ENCODE data around the gene DSCAML1.

DSCAML1 gene

GRCh38 chr11:117724621-117725020, 72.4 kb downstream of the DSCAML1 start:
- H3K27me3 ChIP-seq (ENCODE audit: control insufficient read depth, insufficient read depth, low read length), result peaks cover 11% of the 10 kb centered on the region
- H3K4me1 ChIP-seq (ENCODE audit: control insufficient read depth, insufficient read depth, low read length), result no peaks in the 10 kb centered on the region
- H3K9ac ChIP-seq (ENCODE audit: low read depth, low read length), result no peak overlapping the region
- H3K9me3 ChIP-seq (replicated peaks; ENCODE audit: low read length), result no peaks in the 10 kb centered on the region
- no peaks in the 10 kb centered on the region for H3K36me3 ChIP-seq (ENCODE audit: insufficient read depth, low read length)
- no peak overlapping the region for H3K4me2 ChIP-seq (ENCODE audit: low read length)
- H3K4me3 ChIP-seq (ENCODE audit: low read length), result no peak overlapping the region

GRCh38 chr11:117724104-117724503, 72.9 kb downstream of the DSCAML1 start:
- no peaks in the 10 kb centered on the region for H3K36me3 ChIP-seq (ENCODE audit: insufficient read depth, low read length)
- no peaks in the 10 kb centered on the region for H3K4me1 ChIP-seq (ENCODE audit: control insufficient read depth, insufficient read depth, low read length)
- peaks cover 11% of the 10 kb centered on the region for H3K27me3 ChIP-seq (ENCODE audit: control insufficient read depth, insufficient read depth, low read length)
- H3K9ac ChIP-seq (ENCODE audit: low read depth, low read length), result no peak overlapping the region
- H3K9me3 ChIP-seq (replicated peaks; ENCODE audit: low read length), result no peaks in the 10 kb centered on the region
- no peak overlapping the region for H3K4me2 ChIP-seq (ENCODE audit: low read length)
- no peak overlapping the region for H3K4me3 ChIP-seq (ENCODE audit: low read length)

- no peak overlapping the region for H3K4me3 ChIP-seq (ENCODE audit: low read length)
- no peak overlapping the region for H3K4me2 ChIP-seq (ENCODE audit: low read length)
- no peaks in the 10 kb centered on the region for H3K4me1 ChIP-seq (ENCODE audit: control insufficient read depth, insufficient read depth, low read length)
- H3K9me3 ChIP-seq (replicated peaks; ENCODE audit: low read length), result no peaks in the 10 kb centered on the region
- no peaks in the 10 kb centered on the region for H3K36me3 ChIP-seq (ENCODE audit: insufficient read depth, low read length)
- no peak overlapping the region for H3K9ac ChIP-seq (ENCODE audit: low read depth, low read length)
- peaks cover 14% of the 10 kb centered on the region for H3K27me3 ChIP-seq (ENCODE audit: control insufficient read depth, insufficient read depth, low read length)
These were observed 73.6 kb downstream of the DSCAML1 start for GRCh38 chr11:117723277-117724024.

GRCh38 chr11:117722082-117722481, 74.9 kb downstream of the DSCAML1 start:
- no peak overlapping the region for H3K4me3 ChIP-seq (ENCODE audit: low read length)

DNA sequence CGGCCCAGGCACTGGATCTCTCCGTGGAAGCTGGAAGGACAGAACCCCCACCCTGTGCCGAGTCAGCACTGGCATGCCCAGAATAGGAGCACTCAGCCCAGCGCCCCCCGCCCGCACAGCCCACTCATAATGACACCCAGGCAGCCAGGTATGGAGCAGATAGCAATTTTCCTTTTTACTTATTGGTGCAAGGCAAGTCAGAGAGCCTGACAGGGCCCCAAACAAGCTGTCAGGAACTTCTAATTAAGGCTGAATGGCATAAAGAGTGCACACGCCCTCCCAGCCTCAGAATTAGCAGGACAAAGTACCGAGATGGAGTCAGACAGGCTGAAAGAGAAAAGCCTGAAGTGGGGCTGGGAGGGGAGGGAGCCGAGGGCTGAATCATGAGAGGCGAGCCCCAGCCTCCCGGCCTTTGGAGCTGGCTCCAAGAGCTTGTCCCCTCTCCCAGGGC, 76.9 kb downstream of the DSCAML1 start:
- no peaks in the 10 kb centered on the region for H3K9me3 ChIP-seq (replicated peaks; ENCODE audit: low read length)

More at GRCh38 chr11:117722082-117722481, 74.9 kb downstream of the DSCAML1 start:
- Histone ChIP-seq H3K4me2 (ENCODE audit: low read length) (no peak overlapping the region), H3K9me3 (replicated peaks; ENCODE audit: low read length) (no peaks in the 10 kb centered on the region), H3K36me3 (ENCODE audit: insufficient read depth, low read length) (no peaks in the 10 kb centered on the region), H3K4me1 (ENCODE audit: control insufficient read depth, insufficient read depth, low read length) (no peaks in the 10 kb centered on the region), H3K27me3 (ENCODE audit: control insufficient read depth, insufficient read depth, low read length) (peaks cover 14% of the 10 kb centered on the region), H3K9ac (ENCODE audit: low read depth, low read length) (no peak overlapping the region)

GRCh38 chr11:117719480-117719879, 77.5 kb downstream of the DSCAML1 start:
- H3K27me3 ChIP-seq (ENCODE audit: control insufficient read depth, insufficient read depth, low read length), result peaks cover 17% of the 10 kb centered on the region
- H3K9me3 ChIP-seq (replicated peaks; ENCODE audit: low read length), result no peaks in the 10 kb centered on the region
- H3K4me3 ChIP-seq (ENCODE audit: low read length), result no peak overlapping the region
- H3K36me3 ChIP-seq (ENCODE audit: insufficient read depth, low read length), result no peaks in the 10 kb centered on the region
- no peaks in the 10 kb centered on the region for H3K4me1 ChIP-seq (ENCODE audit: control insufficient read depth, insufficient read depth, low read length)
- no peak overlapping the region for H3K9ac ChIP-seq (ENCODE audit: low read depth, low read length)
- H3K4me2 ChIP-seq (ENCODE audit: low read length), result no peak overlapping the region

More for the DNA sequence above, 76.9 kb downstream of the DSCAML1 start:
- Histone ChIP-seq H3K27me3 (ENCODE audit: control insufficient read depth, insufficient read depth, low read length) (peaks cover 17% of the 10 kb centered on the region), H3K4me2 (ENCODE audit: low read length) (no peak overlapping the region), H3K4me1 (ENCODE audit: control insufficient read depth, insufficient read depth, low read length) (no peaks in the 10 kb centered on the region), H3K9ac (ENCODE audit: low read depth, low read length) (no peak overlapping the region), H3K36me3 (ENCODE audit: insufficient read depth, low read length) (no peaks in the 10 kb centered on the region), H3K4me3 (ENCODE audit: low read length) (no peak overlapping the region)

DNA sequence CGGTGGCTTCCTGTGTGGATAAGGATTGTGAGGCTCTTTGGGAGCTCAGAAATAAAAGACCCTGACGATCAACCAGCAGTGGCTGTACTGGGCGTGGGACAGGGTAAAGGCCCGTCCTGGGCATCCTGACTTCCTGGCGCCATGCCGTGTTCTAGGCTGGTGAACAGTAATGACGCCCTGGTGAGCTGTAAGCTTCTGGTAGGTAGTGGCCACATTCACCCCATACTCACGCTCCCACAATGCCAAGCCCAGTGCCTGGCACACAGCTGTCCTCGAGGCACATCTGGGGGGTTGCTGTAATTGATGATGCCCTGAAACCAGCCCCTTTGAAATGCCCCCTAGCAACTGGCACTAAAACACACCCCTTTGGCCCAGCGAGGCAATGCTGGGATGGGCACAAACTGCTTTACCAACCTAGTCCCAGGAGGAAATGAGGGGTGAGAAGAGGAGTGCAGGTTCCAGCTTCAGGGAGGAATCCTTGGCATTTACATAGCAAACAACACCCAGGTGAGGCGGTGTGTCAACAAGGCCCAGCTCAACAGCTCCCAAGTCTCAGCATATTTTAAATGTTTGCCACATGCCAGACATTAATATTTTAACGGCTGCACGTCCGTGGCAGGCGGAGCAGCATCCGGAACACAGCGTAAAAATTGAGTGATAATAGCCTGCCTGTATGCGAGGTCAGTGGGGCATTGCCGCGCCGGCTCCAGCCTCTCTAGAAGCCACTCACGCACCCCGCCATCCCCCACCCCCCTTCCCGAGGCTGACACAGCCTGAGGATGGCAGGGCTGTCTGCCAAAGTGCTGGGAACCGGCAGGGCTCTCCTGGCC, 79.3 kb downstream of the DSCAML1 start:
- Histone ChIP-seq H3K27me3 (ENCODE audit: control insufficient read depth, insufficient read depth, low read length) (peaks cover 9% of the 10 kb centered on the region), H3K4me3 (ENCODE audit: low read length) (no peak overlapping the region), H3K4me2 (ENCODE audit: low read length) (no peak overlapping the region), H3K4me1 (ENCODE audit: control insufficient read depth, insufficient read depth, low read length) (no peaks in the 10 kb centered on the region), H3K36me3 (ENCODE audit: insufficient read depth, low read length) (no peaks in the 10 kb centered on the region), H3K9ac (ENCODE audit: low read depth, low read length) (no peak overlapping the region), H3K9me3 (replicated peaks; ENCODE audit: low read length) (no peaks in the 10 kb centered on the region)

GRCh38 chr11:117716521-117717440, 80.2 kb downstream of the DSCAML1 start:
- no peaks in the 10 kb centered on the region for H3K36me3 ChIP-seq (ENCODE audit: insufficient read depth, low read length)
- H3K9ac ChIP-seq (ENCODE audit: low read depth, low read length), result no peak overlapping the region
- no peak overlapping the region for H3K4me3 ChIP-seq (ENCODE audit: low read length)
- H3K4me1 ChIP-seq (ENCODE audit: control insufficient read depth, insufficient read depth, low read length), result no peaks in the 10 kb centered on the region
- no peak overlapping the region for H3K4me2 ChIP-seq (ENCODE audit: low read length)
- peaks cover 10% of the 10 kb centered on the region for H3K27me3 ChIP-seq (ENCODE audit: control insufficient read depth, insufficient read depth, low read length)
- H3K9me3 ChIP-seq (replicated peaks; ENCODE audit: low read length), result no peaks in the 10 kb centered on the region

DNA sequence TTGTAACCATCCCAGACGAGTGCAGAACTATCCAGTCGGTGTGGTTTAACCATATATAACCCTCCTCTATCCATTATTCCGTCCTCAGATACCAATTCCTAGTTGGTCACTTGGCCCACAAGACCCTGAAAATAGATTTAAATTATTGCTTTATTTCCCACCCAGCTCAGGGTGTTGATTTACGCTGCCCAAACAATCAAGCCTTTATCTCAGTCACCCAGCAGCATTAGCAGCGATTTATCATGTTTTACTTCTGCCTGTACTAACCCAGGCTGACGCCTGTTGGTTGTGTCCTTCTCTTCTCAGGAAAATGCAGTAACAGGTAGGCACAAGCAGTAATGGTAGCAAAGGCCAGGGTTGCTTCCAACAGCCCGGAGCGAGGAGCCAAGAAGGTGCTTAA, 81.2 kb downstream of the DSCAML1 start:
- peaks cover 14% of the 10 kb centered on the region for H3K27me3 ChIP-seq (ENCODE audit: control insufficient read depth, insufficient read depth, low read length)
- H3K9me3 ChIP-seq (replicated peaks; ENCODE audit: low read length), result no peaks in the 10 kb centered on the region
- H3K4me1 ChIP-seq (ENCODE audit: control insufficient read depth, insufficient read depth, low read length), result no peaks in the 10 kb centered on the region
- no peak overlapping the region for H3K4me2 ChIP-seq (ENCODE audit: low read length)
- H3K4me3 ChIP-seq (ENCODE audit: low read length), result no peak overlapping the region
- H3K9ac ChIP-seq (ENCODE audit: low read depth, low read length), result no peak overlapping the region
- no peaks in the 10 kb centered on the region for H3K36me3 ChIP-seq (ENCODE audit: insufficient read depth, low read length)

- Histone ChIP-seq H3K9ac (ENCODE audit: low read depth, low read length) (no peak overlapping the region), H3K9me3 (replicated peaks; ENCODE audit: low read length) (no peaks in the 10 kb centered on the region), H3K36me3 (ENCODE audit: insufficient read depth, low read length) (no peaks in the 10 kb centered on the region), H3K4me2 (ENCODE audit: low read length) (no peak overlapping the region), H3K4me1 (ENCODE audit: control insufficient read depth, insufficient read depth, low read length) (no peaks in the 10 kb centered on the region), H3K4me3 (ENCODE audit: low read length) (no peak overlapping the region), H3K27me3 (ENCODE audit: control insufficient read depth, insufficient read depth, low read length) (peaks cover 22% of the 10 kb centered on the region)
These were observed 83.5 kb downstream of the DSCAML1 start for GRCh38 chr11:117713538-117713991.

DNA sequence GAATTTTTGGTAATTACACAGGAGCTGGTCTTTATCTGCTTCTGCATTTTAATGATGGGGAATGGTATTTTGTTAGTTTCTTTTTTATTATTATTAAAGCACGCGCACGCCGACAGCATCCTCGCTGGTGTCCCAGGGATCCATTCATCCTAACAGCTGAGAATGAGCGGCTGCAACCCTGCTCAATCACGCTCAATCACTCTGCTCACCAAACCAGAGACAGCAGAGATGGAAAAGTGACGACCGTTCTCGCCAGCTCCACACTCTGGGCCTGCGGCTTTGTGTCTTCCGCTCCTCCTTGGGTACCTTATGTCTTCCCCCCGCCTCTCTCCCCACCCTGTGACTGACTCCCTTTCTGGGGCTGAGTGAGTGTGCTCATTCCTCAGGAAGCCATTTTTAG, 84.5 kb downstream of the DSCAML1 start:
- Histone ChIP-seq H3K9me3 (replicated peaks; ENCODE audit: low read length) (no peaks in the 10 kb centered on the region), H3K4me3 (ENCODE audit: low read length) (no peak overlapping the region), H3K27me3 (ENCODE audit: control insufficient read depth, insufficient read depth, low read length) (peaks cover 22% of the 10 kb centered on the region), H3K4me2 (ENCODE audit: low read length) (no peak overlapping the region), H3K4me1 (ENCODE audit: control insufficient read depth, insufficient read depth, low read length) (no peaks in the 10 kb centered on the region), H3K9ac (ENCODE audit: low read depth, low read length) (no peak overlapping the region), H3K36me3 (ENCODE audit: insufficient read depth, low read length) (no peaks in the 10 kb centered on the region)
